GM12878 (cell line): ENCODE measurements around the gene NELL1. TPM values are rescaled to one million over a fixed set of nuclear protein-coding genes. Genes with fewer than 3 reads are reported as not detected.

Experiments
- ATAC-seq: fragments of 200-7000 bp; cut with Tn5 transposase; 3 replicates; pipeline ENCODE4 v1.9.1; 2020; ENCODE audit warnings: mild to moderate bottlenecking, moderate library complexity
- BruUV-seq: library from RNA; stranded (reverse); fragments of 400-500 nt; replicated peaks from 2 replicates; lab custom pipeline; 2021; lab: Mats Ljungman, UMichigan
- CTCF ChIA-PET: fragments of 300-600 bp; sonication (Branson Sonifier 250); formaldehyde crosslinking; extraction: SDS; loops from one replicate; lab custom pipeline; 2021; ENCODE audit warnings: inconsistent platforms; lab: Yijun Ruan, JAX
- POLR2A ChIA-PET: fragments of 350-600 bp; formaldehyde crosslinking; extraction: SDS; loops from one replicate; lab custom pipeline; 2021; ENCODE audit warnings: inconsistent platforms; lab: Charles Lee
- RAD21 ChIA-PET: fragments of 300-600 bp; sonication (Branson Sonifier 250); formaldehyde crosslinking; loops from one replicate; lab custom pipeline; 2023; ENCODE audit warnings: antibody characterized with exemption; ENCODE audit not compliant: unreplicated experiment; lab: Charles Lee
- SMC1A ChIA-PET: fragments of 300-600 bp; sonication (Branson Sonifier 250); formaldehyde crosslinking; loops from one replicate; lab custom pipeline; 2023; ENCODE audit not compliant: unreplicated experiment, uncharacterized antibody; lab: Charles Lee
- DNase-seq: peaks from one replicate; pipeline ENCODE4 v3.0.0-alpha.2; 2011; ENCODE audit warnings: low read depth, low spot score
- FAIRE-seq: peaks from 3 replicates; lab custom pipeline; 2011; peaks lifted over from hg19 to GRCh38; lab: Jason Lieb, UNC
- H2AFZ ChIP-seq: 2 replicates; pipeline ENCODE4 v1.6.0; 2011; ENCODE audit warnings: low read depth, low read length, control low read depth; ENCODE audit not compliant: control insufficient read depth
- H3K27ac ChIP-seq: 2 replicates; pipeline ENCODE4 v1.5.1; 2011; ENCODE audit warnings: control low read depth; ENCODE audit not compliant: control insufficient read depth, insufficient read depth
- H3K27me3 ChIP-seq, 2 experiments: replicated peaks in 1 of 2; 2 replicates each; pipeline versions ENCODE4 v1.6.0 to v1.6.1; 2011; ENCODE audit warnings: low read length in 1 of 2; ENCODE audit not compliant: control insufficient read depth in 2 of 2, insufficient read depth in 2 of 2
- H3K36me3 ChIP-seq, 2 experiments: 2 replicates each; pipeline ENCODE4 v1.5.1; 2011; ENCODE audit warnings: low read length in 1 of 2; ENCODE audit not compliant: control insufficient read depth in 2 of 2, insufficient read depth in 2 of 2
- H3K4me1 ChIP-seq: 2 replicates; pipeline ENCODE4 v1.6.1; 2011; ENCODE audit warnings: mild to moderate bottlenecking, low read length, moderate library complexity, mixed read lengths; ENCODE audit not compliant: control insufficient read depth, insufficient read depth
- H3K4me2 ChIP-seq: 2 replicates; pipeline ENCODE4 v1.6.0; 2011; ENCODE audit warnings: control low read depth; ENCODE audit not compliant: control insufficient read depth, insufficient read depth
- H3K4me3 ChIP-seq: fragments of 200-600 bp; sonication (generic); 2 replicates; pipeline ENCODE4 v1.5.1; 2016
- H3K79me2 ChIP-seq: 2 replicates; pipeline ENCODE4 v1.6.0; 2011; ENCODE audit warnings: low read length; ENCODE audit not compliant: control insufficient read depth, insufficient read depth
- H3K9ac ChIP-seq: 2 replicates; pipeline ENCODE4 v1.8.0; 2011; ENCODE audit warnings: low read length, control low read depth, mixed read lengths; ENCODE audit not compliant: control insufficient read depth, insufficient read depth
- H3K9me3 ChIP-seq: replicated peaks from 3 replicates; pipeline ENCODE4 v1.5.1; 2011; ENCODE audit warnings: mild to moderate bottlenecking, low read length; ENCODE audit not compliant: control insufficient read depth, insufficient read depth
- H4K20me1 ChIP-seq: 2 replicates; pipeline ENCODE4 v1.6.0; 2011; ENCODE audit not compliant: control insufficient read depth, insufficient read depth
- GABPA ChIP-seq: IDR thresholded peaks from 2 replicates; pipeline ENCODE4 v1.6.1; 2014; ENCODE audit warnings: antibody characterized with exemption, low read depth, mild to moderate bottlenecking, inconsistent platforms
- HSF1 ChIP-seq: fragments of 150-350 bp; IDR thresholded peaks from 2 replicates; pipeline ENCODE4 v1.6.1; 2014; ENCODE audit warnings: mild to moderate bottlenecking, low read depth, low read length
- REST ChIP-seq: IDR thresholded peaks from 2 replicates; pipeline ENCODE4 v1.6.1; 2012; ENCODE audit warnings: mild to moderate bottlenecking, low read depth, low read length
- WGBS: methylation state at CpG from one replicate; pipeline ENCODE4 v1.1.6; 2016; ENCODE audit warnings: low lambda C conversion rate; ENCODE audit not compliant: insufficient replicate concordance, insufficient coverage; ENCODE audit errors: missing lambda C conversion rate; 5-methylcytosine and 5-hydroxymethylcytosine counted together
- in situ Hi-C: fragments of 300-500 bp; cut with MboI; formaldehyde crosslinking; loops from 9 replicates; pipeline ENCODE4 v1.14.3; 2018; ENCODE audit warnings: mixed read lengths
- intact Hi-C: fragments of 100-400 bp; cut with micrococcal nuclease; formaldehyde crosslinking; loops from one replicate; pipeline ENCODE4 v1.14.2; 2022; ENCODE audit not compliant: unreplicated experiment
- polyA plus RNA-seq, 11 experiments: library from polyadenylated mRNA; depleted of rRNA in 4 of 11; unstranded in 6 of 11; stranded (reverse) in 5 of 11; fragments of >200 nt; fragmentation: Nextera tagmentation in 4 of 11; fragmentation: Illumina TruSeq in 1 of 11; extraction: Ambion mirVana in 4 of 11; extraction: Trizol in 1 of 11; gene quantifications; 1 replicate in 1 of 11; 2 replicates in 10 of 11; pipeline versions ENCODE4 v1.2.1 to v1.2.3, GENCODE V29; 2011 to 2016; ENCODE audit warnings: inconsistent platforms in 2 of 11, missing spikeins in 2 of 11, low read depth in 1 of 11
- total RNA-seq, 4 experiments: library from RNA; depleted of rRNA in 3 of 4; stranded (reverse); fragments of >200 nt in 3 of 4; fragmentation: Illumina TruSeq in 1 of 4; extraction: Trizol in 1 of 4; gene quantifications; 2 replicates each; pipeline versions ENCODE4 v1.2.1 to v1.2.3, GENCODE V29; 2013 to 2021

The NELL1 gene
- total and polyA plus RNA-seq, 10 of the 15 experiments (the other 5 are each of a cell fraction or from before 2014, with no cell fraction given), result 0.02 to 0.12 TPM; not detected in 8

GRCh38 chr11:21374376-21374775 lies 705.0 kb downstream of the NELL1 start (continued):
- TF ChIP-seq HSF1, result no peak

GRCh38 chr11:21385669-21386440 lies 716.5 kb downstream of the NELL1 start:
- Histone ChIP-seq H3K27me3 (no peaks in the 10 kb centered on the region), H4K20me1 (no peaks in the 10 kb centered on the region)
- intact Hi-C loops, result no loop called here
- no peak for FAIRE-seq
- 39% methylated on average over 4 of the region's 4 CpGs for WGBS
- no peak for TF ChIP-seq GABPA
- TF ChIP-seq REST, result peak; percentile 30; the same call in 1 of the 2 replicates
- TF ChIP-seq, all 136 proteins: peak for 1
- BruUV-seq, result no TSS peak
- in situ Hi-C loops, result no loop called here
- CTCF ChIA-PET, result no interaction called here
- H3K4me2 ChIP-seq, result no peak overlapping the region
- DNase-seq, result no peak
- no peaks in the 10 kb centered on the region for H3K36me3 ChIP-seq
- SMC1A ChIA-PET, result interaction anchor here (0.7 to 1.3 kb wide), 2 partner anchors 8 to 126 kb away, joined by 3 to 4 read pairs; no protein-coding TSS in a partner anchor
- no peak overlapping the region for H3K4me3 ChIP-seq
- no peak overlapping the region for H2AFZ ChIP-seq
- no peak for ATAC-seq
- POLR2A ChIA-PET, result no interaction called here
- H3K9me3 ChIP-seq, result no peaks in the 10 kb centered on the region
- H3K27ac ChIP-seq, result no peak overlapping the region
- H3K4me1 ChIP-seq, result no peaks in the 10 kb centered on the region
- no peak overlapping the region for H3K9ac ChIP-seq
- no peaks in the 10 kb centered on the region for H3K79me2 ChIP-seq
- RAD21 ChIA-PET, result no interaction called here
